Hematopoietic multipotent progenitor cell treated with erythropoietin and hydrocortisone succinate and interleukin-3 and kit ligand, for 8 days (in vitro differentiated cells): ENCODE data around the gene REV3L.
A peak's percentile ranks its signal among the peaks of the same experiment; 100 is the strongest.
"Not testable (repeated sequence)": the region's sequence is repeated elsewhere in the genome, so short reads cannot be mapped to it uniquely, and the experiment has no call there.

ENCODE experiments used
- DNase-seq: peaks from one replicate; pipeline ENCODE4 v3.0.0-alpha.2; 2015

REV3L gene

GRCh38 chr6:111283707-111284106 lies 199.3 kb downstream of the REV3L start:
- no peak for DNase-seq

GRCh38 chr6:111282515-111282914 lies 200.5 kb downstream of the REV3L start:
- no peak for DNase-seq

- no peak for DNase-seq
Observed at GRCh38 chr6:111280445-111280955, 202.5 kb downstream of the REV3L start.

GRCh38 chr6:111278731-111279130 lies 204.3 kb downstream of the REV3L start:
- no peak for DNase-seq

- no peak for DNase-seq
Observed at GRCh38 chr6:111277819-111278218, 205.2 kb downstream of the REV3L start.

GRCh38 chr6:111276736-111277135 lies 206.3 kb downstream of the REV3L start:
- DNase-seq = no peak

GRCh38 chr6:111276335-111276734 lies 206.7 kb downstream of the REV3L start:
- DNase-seq = peak; percentile 57

- DNase-seq = no peak
Observed at GRCh38 chr6:111274593-111275217, 208.3 kb downstream of the REV3L start.

GRCh38 chr6:111270121-111270520 lies 212.9 kb downstream of the REV3L start:
- no peak for DNase-seq

- no peak for DNase-seq
Observed at GRCh38 chr6:111269401-111269970, 213.5 kb downstream of the REV3L start.

- DNase-seq = no peak
Observed at GRCh38 chr6:111267764-111268333, 215.2 kb downstream of the REV3L start.

GRCh38 chr6:111266276-111266675 lies 216.7 kb downstream of the REV3L start:
- DNase-seq = no peak

- peak; percentile 93 for DNase-seq
Observed at GRCh38 chr6:111265842-111266241, 217.2 kb downstream of the REV3L start.

- peak; percentile 71 for DNase-seq
Observed at GRCh38 chr6:111263837-111264236, 219.2 kb downstream of the REV3L start.

GRCh38 chr6:111260570-111261298 lies 222.3 kb downstream of the REV3L start:
- no peak for DNase-seq

GRCh38 chr6:111259089-111259831 lies 223.8 kb downstream of the REV3L start:
- peak; percentile 99 for DNase-seq

GRCh38 chr6:111258615-111259088 lies 224.4 kb downstream of the REV3L start:
- no peak for DNase-seq

GRCh38 chr6:111258010-111258409 lies 225.0 kb downstream of the REV3L start:
- DNase-seq = no peak

GRCh38 chr6:111256646-111257045 lies 226.4 kb downstream of the REV3L start:
- DNase-seq = peak; percentile 32

- not testable (repeated sequence) for DNase-seq
Observed at GRCh38 chr6:111255838-111256237, 227.2 kb downstream of the REV3L start.

GRCh38 chr6:111254779-111255166 lies 228.2 kb downstream of the REV3L start:
- no peak for DNase-seq

- no peak for DNase-seq
Observed at GRCh38 chr6:111254004-111254778, 228.8 kb downstream of the REV3L start.
